ENCODE results near the gene ANKS1A.

The ANKS1A gene

DNA sequence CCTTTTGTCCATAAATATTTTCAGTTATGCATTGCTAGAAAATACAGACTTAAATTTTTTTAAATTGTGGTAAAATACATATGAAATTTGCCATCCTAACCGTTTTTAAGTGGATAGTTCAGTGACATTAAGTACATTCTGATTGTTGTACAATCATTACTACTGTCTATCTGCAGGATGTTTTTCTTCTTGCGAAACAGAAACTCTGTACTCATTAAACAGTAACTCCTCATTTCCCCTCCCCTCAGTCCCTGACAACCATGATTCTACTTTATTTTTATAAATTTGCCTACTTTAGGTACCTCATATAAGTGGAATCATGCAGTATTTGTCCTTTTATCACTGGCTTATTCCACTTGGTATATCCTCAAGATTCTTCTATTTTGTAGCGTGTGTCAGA, 22.5 kb upstream of the ANKS1A start:
- DNase-seq, result no peak
- no peak overlapping the region for H3K4me3 Mint-ChIP-seq
- peaks cover 55% of the 10 kb centered on the region for H3K36me3 Mint-ChIP-seq (ENCODE audit: low read depth)
- H3K27me3 Mint-ChIP-seq (ENCODE audit: low read depth, poor library complexity), result no peaks in the 10 kb centered on the region
- no peak overlapping the region for H3K27ac Mint-ChIP-seq
- TF ChIP-seq, protein P1, sequence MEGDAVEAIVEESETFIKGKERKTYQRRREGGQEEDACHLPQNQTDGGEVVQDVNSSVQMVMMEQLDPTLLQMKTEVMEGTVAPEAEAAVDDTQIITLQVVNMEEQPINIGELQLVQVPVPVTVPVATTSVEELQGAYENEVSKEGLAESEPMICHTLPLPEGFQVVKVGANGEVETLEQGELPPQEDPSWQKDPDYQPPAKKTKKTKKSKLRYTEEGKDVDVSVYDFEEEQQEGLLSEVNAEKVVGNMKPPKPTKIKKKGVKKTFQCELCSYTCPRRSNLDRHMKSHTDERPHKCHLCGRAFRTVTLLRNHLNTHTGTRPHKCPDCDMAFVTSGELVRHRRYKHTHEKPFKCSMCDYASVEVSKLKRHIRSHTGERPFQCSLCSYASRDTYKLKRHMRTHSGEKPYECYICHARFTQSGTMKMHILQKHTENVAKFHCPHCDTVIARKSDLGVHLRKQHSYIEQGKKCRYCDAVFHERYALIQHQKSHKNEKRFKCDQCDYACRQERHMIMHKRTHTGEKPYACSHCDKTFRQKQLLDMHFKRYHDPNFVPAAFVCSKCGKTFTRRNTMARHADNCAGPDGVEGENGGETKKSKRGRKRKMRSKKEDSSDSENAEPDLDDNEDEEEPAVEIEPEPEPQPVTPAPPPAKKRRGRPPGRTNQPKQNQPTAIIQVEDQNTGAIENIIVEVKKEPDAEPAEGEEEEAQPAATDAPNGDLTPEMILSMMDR (IDR thresholded peaks at IDR 0.05), result no peak
- H3K4me1 Mint-ChIP-seq, result no peaks in the 10 kb centered on the region
- no peaks in the 10 kb centered on the region for H3K9me3 Mint-ChIP-seq

DNA sequence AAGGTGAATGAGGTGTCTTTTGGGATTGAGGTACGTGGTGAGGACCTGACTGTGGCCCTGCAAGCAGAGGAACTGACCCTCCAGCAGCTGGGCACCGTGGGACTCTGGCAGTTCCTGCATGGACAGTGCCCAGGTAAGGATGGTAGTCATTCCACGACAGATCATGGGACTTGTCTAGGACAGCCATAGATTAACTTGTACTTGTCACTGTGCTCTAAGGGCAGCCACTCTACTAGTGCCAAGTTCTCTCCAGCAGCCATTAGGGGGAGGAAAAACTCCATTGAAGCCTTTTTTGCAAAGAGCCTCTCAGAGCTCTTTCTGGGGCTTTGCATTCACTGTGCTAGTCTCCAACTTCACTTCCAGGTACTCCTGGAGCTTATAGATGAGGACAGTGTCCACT, 21.6 kb upstream of the ANKS1A start:
- Mint-ChIP-seq H3K4me1 (no peaks in the 10 kb centered on the region), H3K9me3 (no peaks in the 10 kb centered on the region), H3K4me3 (no peak overlapping the region), H3K27me3 (ENCODE audit: low read depth, poor library complexity) (no peaks in the 10 kb centered on the region), H3K36me3 (ENCODE audit: low read depth) (peaks cover 57% of the 10 kb centered on the region), H3K27ac (no peak overlapping the region)
- TF ChIP-seq, protein P1 (IDR thresholded peaks at IDR 0.05), result no peak
- no peak for DNase-seq

DNA sequence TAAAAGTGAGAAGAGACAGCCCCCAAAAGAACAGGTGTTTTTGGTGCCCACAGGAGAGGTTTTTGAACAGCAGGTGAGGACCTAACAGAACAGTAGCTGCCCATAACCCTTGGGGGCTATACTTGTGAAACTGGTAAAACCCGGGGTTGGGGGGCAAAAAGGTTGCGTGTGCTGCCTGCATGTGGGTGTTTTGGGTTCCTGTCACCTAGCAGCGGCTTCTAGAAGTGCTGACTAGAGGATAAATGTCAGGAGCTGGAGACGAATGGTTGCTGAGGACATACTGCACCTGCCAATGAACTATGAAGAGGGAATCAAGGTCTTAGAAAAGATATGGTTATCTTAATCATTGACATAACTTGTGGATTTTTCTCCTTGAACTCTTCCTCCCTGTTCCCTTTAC, 17.2 kb upstream of the ANKS1A start:
- Mint-ChIP-seq H3K4me1 (no peaks in the 10 kb centered on the region), H3K27me3 (ENCODE audit: low read depth, poor library complexity) (no peaks in the 10 kb centered on the region), H3K27ac (no peak overlapping the region), H3K36me3 (ENCODE audit: low read depth) (peaks cover 47% of the 10 kb centered on the region), H3K4me3 (no peak overlapping the region), H3K9me3 (no peaks in the 10 kb centered on the region)
- TF ChIP-seq, protein P1 (IDR thresholded peaks at IDR 0.05), result no peak
- DNase-seq, result no peak

DNA sequence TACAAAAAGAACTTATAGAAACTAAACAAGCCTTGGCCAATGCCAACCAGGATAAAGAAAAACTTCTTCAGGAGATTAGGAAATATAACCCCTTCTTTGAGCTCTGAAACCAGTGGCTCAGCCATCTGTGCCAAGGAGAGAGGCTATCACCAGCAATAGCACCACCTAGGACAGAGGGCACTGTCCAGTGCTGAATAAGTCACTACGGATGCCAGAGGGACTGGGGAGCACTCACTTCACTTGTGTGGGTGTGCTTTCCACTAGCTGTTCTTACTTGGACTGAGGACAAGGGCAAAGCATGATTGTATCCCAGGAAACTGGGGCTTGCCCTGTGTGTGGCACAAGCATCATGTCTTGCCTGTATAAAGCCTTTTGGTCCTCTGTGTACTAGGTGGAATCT, 16.7 kb upstream of the ANKS1A start:
- Mint-ChIP-seq H3K9me3 (no peaks in the 10 kb centered on the region), H3K27ac (no peak overlapping the region), H3K27me3 (ENCODE audit: low read depth, poor library complexity) (no peaks in the 10 kb centered on the region), H3K4me1 (no peaks in the 10 kb centered on the region), H3K36me3 (ENCODE audit: low read depth) (peaks cover 44% of the 10 kb centered on the region), H3K4me3 (no peak overlapping the region)
- no peak for DNase-seq
- TF ChIP-seq, protein P1 (IDR thresholded peaks at IDR 0.05), result no peak

DNA sequence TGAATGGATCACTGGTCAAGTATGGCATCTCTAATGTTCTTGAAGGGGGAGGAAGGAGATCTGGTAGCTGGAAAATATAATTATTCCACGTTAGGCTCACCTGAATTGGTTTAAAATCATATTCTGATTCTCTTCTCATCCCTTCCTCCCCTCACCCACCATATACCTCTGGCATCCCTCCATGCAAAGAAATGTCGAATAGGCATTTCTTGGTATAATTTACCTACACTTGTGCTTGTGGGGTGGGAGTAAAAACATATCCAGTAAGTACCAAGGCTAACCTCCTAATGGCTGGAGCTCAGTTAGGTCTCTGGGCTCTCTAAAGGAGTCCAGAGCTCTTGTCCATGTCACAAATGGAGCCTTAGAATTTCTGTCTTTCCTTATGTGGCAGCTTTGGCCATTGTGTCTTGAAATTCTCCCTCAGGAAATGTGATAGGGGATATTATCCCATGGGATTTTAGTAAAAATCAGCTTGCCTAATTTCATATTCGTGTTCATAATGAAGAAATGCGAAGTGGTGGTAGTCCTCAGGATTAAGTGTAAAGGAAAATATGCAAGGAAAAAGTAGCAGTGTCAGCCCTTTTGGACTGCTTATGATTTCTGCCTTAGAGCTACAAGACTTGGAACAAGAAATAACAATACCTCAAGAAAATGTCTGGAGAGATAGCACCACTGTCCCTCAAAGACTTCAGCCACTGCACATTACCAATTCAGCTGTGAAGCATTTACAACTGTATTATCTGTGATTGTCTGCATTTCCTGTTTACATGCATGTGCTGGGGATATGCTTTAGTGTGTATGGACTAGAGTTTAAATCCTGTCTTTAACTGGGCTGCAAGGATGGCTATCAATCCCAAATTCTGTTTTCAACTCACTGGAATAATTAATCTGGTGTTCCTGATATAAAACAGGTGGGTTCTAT, 13.5 kb upstream of the ANKS1A start:
- DNase-seq, result no peak
- H3K9me3 Mint-ChIP-seq, result no peaks in the 10 kb centered on the region
- no peaks in the 10 kb centered on the region for H3K4me1 Mint-ChIP-seq
- no peak overlapping the region for H3K27ac Mint-ChIP-seq
- H3K4me3 Mint-ChIP-seq, result no peak overlapping the region
- no peaks in the 10 kb centered on the region for H3K27me3 Mint-ChIP-seq (ENCODE audit: low read depth, poor library complexity)
- peaks cover 37% of the 10 kb centered on the region for H3K36me3 Mint-ChIP-seq (ENCODE audit: low read depth)
- TF ChIP-seq, protein P1 (IDR thresholded peaks at IDR 0.05), result no peak

DNA sequence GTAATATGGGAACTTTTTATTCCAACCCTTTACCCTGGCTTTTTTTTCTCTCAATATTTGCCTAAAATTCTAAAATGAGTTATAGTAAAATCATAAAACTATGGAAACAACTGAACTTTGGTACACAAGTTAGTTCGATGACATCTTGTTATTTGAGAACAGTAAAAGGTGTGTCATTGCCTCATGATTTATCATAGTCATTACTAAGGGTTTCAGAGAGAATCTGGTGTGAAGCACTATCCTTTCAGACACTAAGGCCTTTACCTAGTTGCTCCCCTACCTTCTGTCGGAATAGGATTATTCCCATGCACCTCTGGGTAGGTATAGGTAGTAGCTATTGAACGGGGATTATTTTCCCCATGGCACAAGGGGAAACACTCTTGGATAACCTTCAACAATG, 12.6 kb upstream of the ANKS1A start:
- Mint-ChIP-seq H3K36me3 (ENCODE audit: low read depth) (peaks cover 28% of the 10 kb centered on the region), H3K4me3 (no peak overlapping the region), H3K27me3 (ENCODE audit: low read depth, poor library complexity) (no peaks in the 10 kb centered on the region), H3K9me3 (no peaks in the 10 kb centered on the region), H3K27ac (no peak overlapping the region), H3K4me1 (no peaks in the 10 kb centered on the region)
- DNase-seq, result no peak
- TF ChIP-seq, protein P1 (IDR thresholded peaks at IDR 0.05), result no peak
